HEK293 (cell line): ENCODE results near the gene SPART.
"Not testable (repeated sequence)": the region's sequence is repeated elsewhere in the genome, so short reads cannot be mapped to it uniquely, and the experiment has no call there.

ENCODE experiments used
- CTCF ChIA-PET: fragments of 350-600 bp; formaldehyde crosslinking; extraction: SDS; loops from one replicate; lab custom pipeline; 2021; ENCODE audit warnings: antibody characterized with exemption; lab: Yijun Ruan, JAX
- POLR2A ChIA-PET: fragments of 300-600 bp; formaldehyde crosslinking; extraction: SDS; loops from one replicate; lab custom pipeline; 2020; ENCODE audit warnings: antibody characterized with exemption, inconsistent platforms; lab: Yijun Ruan, JAX
- H3K27ac ChIP-seq: fragments of 200-500 bp; sonication (Bioruptor generic); 2 replicates; pipeline ENCODE4 v1.5.1; 2014; ENCODE audit warnings: low read depth, low read length, control low read depth, inconsistent platforms; ENCODE audit errors: extremely low read depth
- H3K36me3 ChIP-seq, 2 experiments: fragments of 200-500 bp in 1 of 2; sonication (Bioruptor generic) in 1 of 2; 1 replicate in 1 of 2; 2 replicates in 1 of 2; pipeline ENCODE4 v1.5.1; 2014 to 2017; ENCODE audit warnings: inconsistent platforms in 2 of 2, low read length in 2 of 2; ENCODE audit not compliant: control insufficient read depth in 2 of 2, insufficient read depth in 1 of 2
- H3K4me1 ChIP-seq: fragments of 200-500 bp; sonication (Bioruptor generic); 2 replicates; pipeline ENCODE4 v1.5.1; 2014; ENCODE audit warnings: mild to moderate bottlenecking, low read length, inconsistent platforms; ENCODE audit not compliant: control insufficient read depth, insufficient read depth
- H3K4me3 ChIP-seq: 2 replicates; pipeline ENCODE4 v1.5.1; 2011; ENCODE audit warnings: low read depth, mild to moderate bottlenecking, control low read depth, low read length, moderate library complexity
- H3K9me3 ChIP-seq: fragments of 200-500 bp; sonication (Bioruptor generic); 2 replicates; pipeline ENCODE4 v1.5.1; 2014; ENCODE audit warnings: low read depth, low read length, inconsistent platforms; ENCODE audit not compliant: control insufficient read depth, insufficient read depth
- ATF2 ChIP-seq: fragments of 450-650 bp; formaldehyde crosslinking; IDR thresholded peaks from 2 replicates; pipeline ENCODE4 v1.5.1; 2016; ENCODE audit warnings: missing biosample characterization, missing genetic modification characterization, low read depth
- KLF17 ChIP-seq: fragments of 450-650 bp; formaldehyde crosslinking; IDR thresholded peaks from 2 replicates; pipeline ENCODE4 v1.5.1; 2016; ENCODE audit warnings: missing biosample characterization, missing genetic modification characterization
- MYNN ChIP-seq: fragments of 450-650 bp; formaldehyde crosslinking; IDR thresholded peaks from 2 replicates; pipeline ENCODE4 v1.5.1; 2016; ENCODE audit warnings: missing biosample characterization, missing genetic modification characterization, borderline replicate concordance
- PRDM1 ChIP-seq: fragments of 450-650 bp; formaldehyde crosslinking; IDR thresholded peaks from 2 replicates; pipeline ENCODE4; 2016; ENCODE audit warnings: missing biosample characterization, missing genetic modification characterization
- TSHZ1 ChIP-seq: fragments of 450-650 bp; formaldehyde crosslinking; IDR thresholded peaks from 2 replicates; pipeline ENCODE4 v1.5.1; 2016; ENCODE audit warnings: missing biosample characterization, missing genetic modification characterization, borderline replicate concordance
- ZBTB6 ChIP-seq: fragments of 450-650 bp; formaldehyde crosslinking; IDR thresholded peaks from 2 replicates; pipeline ENCODE4 v1.5.1; 2017; ENCODE audit warnings: missing biosample characterization, missing genetic modification characterization
- ZFP37 ChIP-seq: fragments of 450-650 bp; formaldehyde crosslinking; IDR thresholded peaks from 2 replicates; pipeline ENCODE4 v1.5.1; 2016; ENCODE audit warnings: missing biosample characterization, missing genetic modification characterization
- ZFP69B ChIP-seq: fragments of 450-650 bp; formaldehyde crosslinking; IDR thresholded peaks from 2 replicates; pipeline ENCODE4 v1.5.1; 2016; ENCODE audit warnings: missing biosample characterization, missing genetic modification characterization
- ZNF157 ChIP-seq: fragments of 450-650 bp; formaldehyde crosslinking; IDR thresholded peaks from 2 replicates; pipeline ENCODE4 v1.5.1; 2016; ENCODE audit warnings: missing biosample characterization, missing genetic modification characterization
- ZNF184 ChIP-seq: fragments of 450-650 bp; IDR thresholded peaks from 2 replicates; pipeline ENCODE4 v1.5.1; 2018; ENCODE audit warnings: missing biosample characterization, mild to moderate bottlenecking, missing genetic modification characterization
- ZNF280D ChIP-seq: fragments of 450-650 bp; formaldehyde crosslinking; IDR thresholded peaks from 2 replicates; pipeline ENCODE4 v1.5.1; 2016; ENCODE audit warnings: missing biosample characterization, missing genetic modification characterization
- ZNF302 ChIP-seq: fragments of 450-650 bp; formaldehyde crosslinking; IDR thresholded peaks from 2 replicates; pipeline ENCODE4 v1.5.1; 2016; ENCODE audit warnings: missing biosample characterization, missing genetic modification characterization, low read depth
- ZNF501 ChIP-seq: fragments of 450-650 bp; formaldehyde crosslinking; IDR thresholded peaks from 2 replicates; pipeline ENCODE4 v1.5.1; 2016; ENCODE audit warnings: missing biosample characterization, missing genetic modification characterization
- ZNF529 ChIP-seq: fragments of 450-650 bp; formaldehyde crosslinking; IDR thresholded peaks from 2 replicates; pipeline ENCODE4 v1.5.1; 2017; ENCODE audit warnings: missing genetic modification characterization, missing biosample characterization; ENCODE audit not compliant: insufficient replicate concordance
- ZNF555 ChIP-seq: fragments of 450-650 bp; formaldehyde crosslinking; conservative IDR thresholded peaks from 2 replicates; pipeline ENCODE4 v1.5.1; 2017; ENCODE audit warnings: missing biosample characterization, mild to moderate bottlenecking, missing genetic modification characterization, inconsistent platforms
- ZNF664 ChIP-seq: fragments of 450-650 bp; formaldehyde crosslinking; IDR thresholded peaks from 2 replicates; pipeline ENCODE4 v1.5.1; 2016; ENCODE audit warnings: missing biosample characterization, missing genetic modification characterization
- ZNF76 ChIP-seq: fragments of 450-650 bp; formaldehyde crosslinking; IDR thresholded peaks from 2 replicates; pipeline ENCODE4; 2016; ENCODE audit warnings: low read depth, missing biosample characterization, missing genetic modification characterization, borderline replicate concordance
- ZNF791 ChIP-seq: fragments of 450-650 bp; formaldehyde crosslinking; IDR thresholded peaks from 2 replicates; pipeline ENCODE4 v1.5.1; 2016; ENCODE audit warnings: missing biosample characterization, missing genetic modification characterization

SPART gene

GRCh38 chr13:36325912-36326311 lies 20.3 kb downstream of the SPART start (continued):
- TF ChIP-seq KLF17 (tag by site-specific recombination): no peak

GRCh38 chr13:36324881-36325280 lies 21.3 kb downstream of the SPART start:
- H3K4me1 ChIP-seq, H3K9me3 ChIP-seq, POLR2A ChIA-PET, H3K27ac ChIP-seq, H3K4me3 ChIP-seq: not testable (repeated sequence)
- peaks cover 27 to 65% of the 10 kb centered on the region in 2 experiments for H3K36me3 ChIP-seq
- CTCF ChIA-PET: interaction anchor here (0.7 kb wide), 1 partner anchor 15 kb away, joined by 5 read pairs; no protein-coding TSS in a partner anchor

GRCh38 chr13:36323951-36324566 lies 22.1 kb downstream of the SPART start:
- ChIA-PET CTCF (interaction anchor here (0.7 kb wide), 1 partner anchor 35 kb away, joined by 3 read pairs; no protein-coding TSS in a partner anchor), POLR2A (no interaction called here)
- H3K27ac ChIP-seq: no peak overlapping the region
- H3K36me3 ChIP-seq: peaks cover 25 to 59% of the 10 kb centered on the region in 2 experiments
- no peaks in the 10 kb centered on the region for H3K9me3 ChIP-seq
- no peaks in the 10 kb centered on the region for H3K4me1 ChIP-seq
- no peak overlapping the region for H3K4me3 ChIP-seq
- no peak for TF ChIP-seq ZNF501
- no peak for TF ChIP-seq ZBTB6 (tag by site-specific recombination)
- TF ChIP-seq ZNF157 (tag by site-specific recombination): no peak
- no peak for TF ChIP-seq ZFP37 (tag by site-specific recombination)
- no peak for TF ChIP-seq ZNF664 (tag by site-specific recombination)
- no peak for TF ChIP-seq ZNF791 (tag by site-specific recombination)
- TF ChIP-seq ZNF280D (tag by site-specific recombination): no peak
- no peak for TF ChIP-seq ZNF529 (tag by site-specific recombination)
- no peak for TF ChIP-seq ZNF184 (tag by site-specific recombination)
- no peak for TF ChIP-seq ZNF76
- TF ChIP-seq MYNN: no peak
- no peak for TF ChIP-seq ATF2 (tag by site-specific recombination)
- no peak for TF ChIP-seq ZNF302
- TF ChIP-seq PRDM1 (tag by site-specific recombination): no peak
- TF ChIP-seq TSHZ1 (tag by site-specific recombination): no peak
- TF ChIP-seq ZFP69B (tag by site-specific recombination): no peak
- TF ChIP-seq ZNF555: no peak
- TF ChIP-seq, all 188 proteins: peak for 0
